IMR-90 (cell line): Measurements from ENCODE around the gene LTF. TPM values are rescaled to one million over a fixed set of nuclear protein-coding genes. Genes with fewer than 3 reads are reported as not detected.

Experiments used
- ATAC-seq: fragments of 200-7000 bp; cut with Tn5 transposase; 2 replicates; pipeline ENCODE4 v1.9.1; 2020; ENCODE audit warnings: low read depth, mild to moderate bottlenecking, moderate library complexity
- BruUV-seq: library from RNA; stranded (reverse); fragments of 400-500 nt; replicated peaks from 2 replicates; lab custom pipeline; 2021; lab: Mats Ljungman, UMichigan
- CTCF ChIA-PET: fragments of 300-600 bp; formaldehyde crosslinking; extraction: SDS; loops from one replicate; lab custom pipeline; 2021; ENCODE audit warnings: antibody characterized with exemption; lab: Yijun Ruan, JAX
- POLR2A ChIA-PET: fragments of 300-600 bp; sonication (Branson Sonifier 250); formaldehyde crosslinking; loops from one replicate; lab custom pipeline; 2022; ENCODE audit warnings: antibody characterized with exemption; ENCODE audit not compliant: unreplicated experiment; lab: Charles Lee
- DNase-seq: peaks from one replicate; pipeline ENCODE4 v3.0.0; 2013
- H2AFZ ChIP-seq: replicated peaks from 2 replicates; pipeline ENCODE3; 2013; ENCODE audit warnings: low read length, mild to moderate bottlenecking; ENCODE audit not compliant: poor library complexity
- H2AK5ac ChIP-seq: 2 replicates; pipeline ENCODE4 v1.6.1; 2013; ENCODE audit warnings: low read depth, low read length, inconsistent platforms
- H2AK9ac ChIP-seq: replicated peaks from 2 replicates; pipeline ENCODE3; 2013; ENCODE audit warnings: mild to moderate bottlenecking, low read depth, low read length, moderate library complexity; ENCODE audit not compliant: poor library complexity
- H2BK120ac ChIP-seq: 2 replicates; pipeline ENCODE4 v1.6.1; 2013; ENCODE audit warnings: low read depth, low read length, inconsistent platforms
- H2BK15ac ChIP-seq: 3 replicates; pipeline ENCODE4 v1.6.1; 2013; ENCODE audit warnings: low read depth, low read length, inconsistent platforms
- H2BK20ac ChIP-seq: 2 replicates; pipeline ENCODE4 v1.6.1; 2013; ENCODE audit warnings: low read depth, mild to moderate bottlenecking, inconsistent platforms, low read length, moderate library complexity
- H2BK5ac ChIP-seq: 2 replicates; pipeline ENCODE4 v1.6.1; 2013; ENCODE audit warnings: mild to moderate bottlenecking, low read depth, low read length, inconsistent platforms; ENCODE audit not compliant: poor library complexity, severe bottlenecking
- H3K14ac ChIP-seq: replicated peaks from 2 replicates; pipeline ENCODE4 v1.6.1; 2013; ENCODE audit warnings: low read depth, low read length, inconsistent platforms
- H3K18ac ChIP-seq: 2 replicates; pipeline ENCODE4 v1.6.1; 2013; ENCODE audit warnings: low read depth, low read length, control low read depth
- H3K23ac ChIP-seq: 2 replicates; pipeline ENCODE4 v1.6.1; 2013; ENCODE audit warnings: low read depth, low read length, inconsistent platforms
- H3K27ac ChIP-seq: 2 replicates; pipeline ENCODE4 v1.5.1; 2013; ENCODE audit warnings: mild to moderate bottlenecking, control low read depth, low read length; ENCODE audit not compliant: insufficient read depth
- H3K27me3 ChIP-seq: 2 replicates; pipeline ENCODE4 v1.6.1; 2013; ENCODE audit warnings: low read length; ENCODE audit not compliant: control insufficient read depth, insufficient read depth
- H3K36me3 ChIP-seq: 2 replicates; pipeline ENCODE4 v1.6.1; 2013; ENCODE audit warnings: low read length, mixed read lengths; ENCODE audit not compliant: control insufficient read depth, insufficient read depth
- H3K4ac ChIP-seq: 2 replicates; pipeline ENCODE4 v1.6.1; 2013; ENCODE audit warnings: low read depth, low read length, inconsistent platforms
- H3K4me1 ChIP-seq: 2 replicates; pipeline ENCODE4 v1.6.1; 2013; ENCODE audit warnings: low read length, mixed read lengths; ENCODE audit not compliant: control insufficient read depth, insufficient read depth
- H3K4me2 ChIP-seq: 2 replicates; pipeline ENCODE4 v1.6.1; 2013; ENCODE audit warnings: low read depth, mild to moderate bottlenecking, control low read depth, low read length, moderate library complexity
- H3K4me3 ChIP-seq: 2 replicates; pipeline ENCODE4 v1.5.1; 2013; ENCODE audit warnings: low read depth, mild to moderate bottlenecking, control low read depth, low read length, moderate library complexity; ENCODE audit not compliant: insufficient read depth
- H3K56ac ChIP-seq: 2 replicates; pipeline ENCODE4 v1.6.1; 2013; ENCODE audit warnings: low read length, inconsistent platforms; ENCODE audit not compliant: insufficient read depth; ENCODE audit errors: extremely low read depth
- H3K79me1 ChIP-seq, 2 experiments: 2 replicates each; pipeline ENCODE4 v1.6.1; 2013; ENCODE audit warnings: low read length in 2 of 2, inconsistent platforms in 1 of 2, low read depth in 1 of 2
- H3K9ac ChIP-seq: 2 replicates; pipeline ENCODE4 v1.6.1; 2013; ENCODE audit warnings: low read depth, low read length, control low read depth
- H3K9me1 ChIP-seq: 2 replicates; pipeline ENCODE4 v1.6.1; 2013; ENCODE audit warnings: low read length, inconsistent platforms; ENCODE audit not compliant: insufficient read depth
- H3K9me3 ChIP-seq: 2 replicates; pipeline ENCODE4 v1.6.1; 2013; ENCODE audit warnings: low read length; ENCODE audit not compliant: control insufficient read depth, insufficient read depth
- H4K20me1 ChIP-seq: 2 replicates; pipeline ENCODE4 v1.6.1; 2013; ENCODE audit warnings: low read length, inconsistent platforms; ENCODE audit not compliant: insufficient read depth
- H4K5ac ChIP-seq: 2 replicates; pipeline ENCODE4 v1.6.1; 2013; ENCODE audit warnings: mild to moderate bottlenecking, low read depth, low read length, control low read depth
- H4K8ac ChIP-seq, 2 experiments: 2 replicates each; pipeline ENCODE4 v1.6.1; 2013; ENCODE audit warnings: low read depth in 2 of 2, low read length in 2 of 2, control low read depth in 1 of 2, inconsistent platforms in 1 of 2
- H4K91ac ChIP-seq: 2 replicates; pipeline ENCODE4 v1.6.1; 2013; ENCODE audit warnings: low read depth, low read length, inconsistent platforms; ENCODE audit not compliant: insufficient read depth
- CEBPB ChIP-seq: IDR thresholded peaks from 2 replicates; pipeline ENCODE4 v1.6.1; 2012; ENCODE audit warnings: low read depth, low read length, improper control_type of control experiment
- CHD1 ChIP-seq: IDR thresholded peaks from 2 replicates; pipeline ENCODE4 v1.6.1; 2012; ENCODE audit warnings: low read depth, low read length, improper control_type of control experiment
- MAZ ChIP-seq: IDR thresholded peaks from 2 replicates; pipeline ENCODE4 v1.6.1; 2012; ENCODE audit warnings: low read depth, mild to moderate bottlenecking, low read length, improper control_type of control experiment, moderate library complexity, borderline replicate concordance
- POLR2A ChIP-seq: IDR thresholded peaks from 2 replicates; pipeline ENCODE4 v1.6.1; 2012; ENCODE audit warnings: mild to moderate bottlenecking, low read depth, low read length
- RFX5 ChIP-seq: IDR thresholded peaks from 2 replicates; pipeline ENCODE4 v1.8.0; 2012; ENCODE audit warnings: low read depth, mild to moderate bottlenecking, low read length, moderate library complexity
- SMC3 ChIP-seq: fragments of 150-350 bp; IDR thresholded peaks from 2 replicates; pipeline ENCODE4 v1.6.1; 2016; ENCODE audit warnings: low read depth, mild to moderate bottlenecking, antibody characterized with exemption, low read length, moderate library complexity
- WGBS, 2 experiments: methylation state at CpG; one replicate each; pipeline versions ENCODE4 v1.1.5 to v1.1.7; 2013; ENCODE audit warnings: missing lambda C conversion rate in 2 of 2; ENCODE audit not compliant: insufficient read length in 1 of 2; ENCODE audit errors: extremely low coverage in 2 of 2; 5-methylcytosine and 5-hydroxymethylcytosine counted together
- dilution Hi-C: fragments of 300-500 bp; cut with HindIII; formaldehyde crosslinking; loops from one replicate; pipeline ENCODE4 v1.14.3; 2018; ENCODE audit warnings: low sequenced_read_pairs; ENCODE audit not compliant: unreplicated experiment
- in situ Hi-C: fragments of 300-500 bp; cut with MboI; formaldehyde crosslinking; loops from 3 replicates; pipeline ENCODE4 v1.14.3; 2019; ENCODE audit warnings: low sequenced_read_pairs, inconsistent platforms, mixed read lengths
- intact Hi-C: fragments of 100-400 bp; cut with micrococcal nuclease; formaldehyde crosslinking; loops from 2 replicates; pipeline ENCODE4 v1.10.0; 2022
- polyA plus RNA-seq, 3 experiments: library from polyadenylated mRNA; depleted of rRNA; stranded (reverse); fragments of >200 nt; gene quantifications; 2 replicates each; pipeline ENCODE4 v1.2.3, GENCODE V29; 2012; ENCODE audit warnings: low replicate concordance in 1 of 3
- total RNA-seq: library from RNA; depleted of rRNA; stranded (reverse); fragments of >200 nt; gene quantifications from 2 replicates; pipeline ENCODE4 v1.2.3, GENCODE V29; 2012
- TF ChIP-seq, protein P1 (sequence below): fragments of 150-350 bp; IDR thresholded peaks from 2 replicates; pipeline ENCODE4 v1.6.1; 2016; ENCODE audit warnings: low read depth, mild to moderate bottlenecking, low read length, moderate library complexity, borderline replicate concordance
- TF ChIP-seq, protein P2 (sequence below): conservative IDR thresholded peaks from 2 replicates; pipeline ENCODE4 v1.5.1; 2012; ENCODE audit warnings: mild to moderate bottlenecking, low read depth, low read length, improper control_type of control experiment

The LTF gene
- total and polyA plus RNA-seq, 2 of the 4 experiments (the other 2 are of a cell fraction), result not detected

DNA sequence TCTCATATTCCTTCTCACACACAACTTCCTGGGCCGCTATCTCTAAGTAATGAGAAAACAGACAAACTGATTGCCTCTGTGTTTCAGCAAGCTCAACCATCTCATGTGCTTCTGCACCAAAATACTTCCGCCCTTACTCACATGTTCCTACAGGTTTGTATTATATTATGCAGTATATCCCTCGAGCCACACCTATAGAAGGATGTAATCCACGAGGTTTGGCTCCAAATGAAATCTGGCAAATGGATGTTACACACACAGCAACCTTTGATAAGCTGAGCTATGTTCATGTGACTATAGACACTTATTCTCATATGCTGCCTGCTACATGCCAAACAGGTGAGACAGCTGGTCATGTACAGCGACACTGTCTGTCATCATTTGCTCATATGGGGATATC lies 35.0 kb downstream of the LTF start:
- no peak overlapping the region for H4K8ac ChIP-seq
- no peak overlapping the region for H3K27ac ChIP-seq
- H3K79me1 ChIP-seq, result no peaks in the 10 kb centered on the region
- no peaks in the 10 kb centered on the region for H3K36me3 ChIP-seq
- no peak overlapping the region for H2AFZ ChIP-seq
- H2AK5ac ChIP-seq, result no peak overlapping the region
- in situ Hi-C loops, result no loop called here
- H2BK5ac ChIP-seq, result no peak overlapping the region
- no peaks in the 10 kb centered on the region for H3K9me3 ChIP-seq
- CTCF ChIA-PET, result interaction anchor here (0.7 kb wide), 1 partner anchor 8 kb away, joined by 3 read pairs; no protein-coding TSS in a partner anchor
- no peak for DNase-seq
- H3K9me1 ChIP-seq, result no peaks in the 10 kb centered on the region
- H2BK15ac ChIP-seq, result no peak overlapping the region
- H4K20me1 ChIP-seq, result no peaks in the 10 kb centered on the region
- H3K4me1 ChIP-seq, result no peaks in the 10 kb centered on the region
- H3K4ac ChIP-seq, result no peak overlapping the region
- H2BK120ac ChIP-seq, result no peak overlapping the region
- H2AK9ac ChIP-seq, result no peak overlapping the region
- POLR2A ChIA-PET, result no interaction called here
- dilution Hi-C loops, result no loop called here
- no peak overlapping the region for H3K23ac ChIP-seq
- H3K27me3 ChIP-seq, result peaks cover 14% of the 10 kb centered on the region
- H4K5ac ChIP-seq, result no peak overlapping the region
- H4K91ac ChIP-seq, result no peak overlapping the region
- intact Hi-C loops, result loop anchor here (5.0 kb wide), 1 partner anchor 342 kb away; no protein-coding TSS in a partner anchor
- TF ChIP-seq MAZ (no peak), POLR2A (no peak), CEBPB (no peak), RFX5 (no peak), CHD1 (no peak), SMC3 (no peak)
- TF ChIP-seq, protein P1, sequence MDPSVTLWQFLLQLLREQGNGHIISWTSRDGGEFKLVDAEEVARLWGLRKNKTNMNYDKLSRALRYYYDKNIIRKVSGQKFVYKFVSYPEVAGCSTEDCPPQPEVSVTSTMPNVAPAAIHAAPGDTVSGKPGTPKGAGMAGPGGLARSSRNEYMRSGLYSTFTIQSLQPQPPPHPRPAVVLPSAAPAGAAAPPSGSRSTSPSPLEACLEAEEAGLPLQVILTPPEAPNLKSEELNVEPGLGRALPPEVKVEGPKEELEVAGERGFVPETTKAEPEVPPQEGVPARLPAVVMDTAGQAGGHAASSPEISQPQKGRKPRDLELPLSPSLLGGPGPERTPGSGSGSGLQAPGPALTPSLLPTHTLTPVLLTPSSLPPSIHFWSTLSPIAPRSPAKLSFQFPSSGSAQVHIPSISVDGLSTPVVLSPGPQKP, result no peak
- TF ChIP-seq, protein P2, sequence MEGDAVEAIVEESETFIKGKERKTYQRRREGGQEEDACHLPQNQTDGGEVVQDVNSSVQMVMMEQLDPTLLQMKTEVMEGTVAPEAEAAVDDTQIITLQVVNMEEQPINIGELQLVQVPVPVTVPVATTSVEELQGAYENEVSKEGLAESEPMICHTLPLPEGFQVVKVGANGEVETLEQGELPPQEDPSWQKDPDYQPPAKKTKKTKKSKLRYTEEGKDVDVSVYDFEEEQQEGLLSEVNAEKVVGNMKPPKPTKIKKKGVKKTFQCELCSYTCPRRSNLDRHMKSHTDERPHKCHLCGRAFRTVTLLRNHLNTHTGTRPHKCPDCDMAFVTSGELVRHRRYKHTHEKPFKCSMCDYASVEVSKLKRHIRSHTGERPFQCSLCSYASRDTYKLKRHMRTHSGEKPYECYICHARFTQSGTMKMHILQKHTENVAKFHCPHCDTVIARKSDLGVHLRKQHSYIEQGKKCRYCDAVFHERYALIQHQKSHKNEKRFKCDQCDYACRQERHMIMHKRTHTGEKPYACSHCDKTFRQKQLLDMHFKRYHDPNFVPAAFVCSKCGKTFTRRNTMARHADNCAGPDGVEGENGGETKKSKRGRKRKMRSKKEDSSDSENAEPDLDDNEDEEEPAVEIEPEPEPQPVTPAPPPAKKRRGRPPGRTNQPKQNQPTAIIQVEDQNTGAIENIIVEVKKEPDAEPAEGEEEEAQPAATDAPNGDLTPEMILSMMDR, result no peak
- H3K18ac ChIP-seq, result no peak overlapping the region
- BruUV-seq, result no TSS peak
- H3K14ac ChIP-seq, result no peak overlapping the region
- ATAC-seq, result no peak
- H3K56ac ChIP-seq, result no peak overlapping the region
- 0% methylated on average over 1 of the region's 5 CpGs; no CpG with 5 or more reads in 1 of the 2 experiments for WGBS, 2 experiments
- no peak overlapping the region for H3K9ac ChIP-seq
- H3K4me3 ChIP-seq, result no peak overlapping the region
- H2BK20ac ChIP-seq, result no peak overlapping the region
- H3K4me2 ChIP-seq, result no peak overlapping the region
